Measurements from ENCODE around the gene DIPK1A.
A peak's percentile ranks its signal among the peaks of the same experiment; 100 is the strongest.
"Not testable (repeated sequence)": the region's sequence is repeated elsewhere in the genome, so short reads cannot be mapped to it uniquely, and the experiment has no call there.

DIPK1A gene

DNA sequence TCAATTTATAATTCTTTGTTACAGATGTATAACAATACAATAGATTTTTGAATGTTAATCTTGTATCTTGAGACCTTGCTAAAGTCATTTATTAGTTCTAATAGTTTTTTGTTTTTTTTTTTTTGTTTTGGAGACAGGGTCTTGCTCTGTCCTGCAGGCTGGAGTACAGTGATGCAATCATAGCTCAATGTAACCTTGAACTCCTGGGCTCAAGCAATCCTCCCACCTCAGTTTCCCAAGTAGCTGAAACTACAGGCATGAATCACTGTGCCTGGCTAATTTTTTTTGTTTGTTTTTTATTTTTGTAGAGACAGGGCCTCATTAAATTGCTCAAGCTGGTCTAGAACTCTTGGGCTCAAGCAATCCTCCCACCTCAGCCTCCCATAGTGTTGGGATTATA, 26.2 kb upstream of the DIPK1A start:
- no peak overlapping the region for H3K4me3 ChIP-seq (ENCODE audit: low read length)
- no peak for DNase-seq (ENCODE audit: low read depth, low spot score)

DNA sequence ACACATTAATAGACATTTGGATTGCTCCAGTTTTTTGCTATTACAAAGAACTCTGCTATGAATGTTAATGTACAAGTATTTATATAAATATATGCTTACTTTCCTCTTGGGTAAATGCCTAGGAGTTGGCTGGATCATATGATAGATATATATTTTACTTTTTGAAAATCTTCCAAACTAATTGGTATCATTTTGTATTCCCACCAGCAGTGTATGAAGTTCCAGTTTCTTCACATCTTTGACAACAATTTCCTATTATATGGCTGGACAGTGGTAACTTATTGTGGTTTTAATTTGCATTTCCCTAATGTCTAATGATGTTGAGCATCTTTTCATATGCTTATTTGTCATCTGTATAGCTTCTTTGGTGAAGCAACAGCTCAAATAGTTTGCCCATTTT, 23.8 kb upstream of the DIPK1A start:
- no peak for DNase-seq (ENCODE audit: low read depth, low spot score)
- H3K4me3 ChIP-seq (ENCODE audit: low read length) = no peak overlapping the region

DNA sequence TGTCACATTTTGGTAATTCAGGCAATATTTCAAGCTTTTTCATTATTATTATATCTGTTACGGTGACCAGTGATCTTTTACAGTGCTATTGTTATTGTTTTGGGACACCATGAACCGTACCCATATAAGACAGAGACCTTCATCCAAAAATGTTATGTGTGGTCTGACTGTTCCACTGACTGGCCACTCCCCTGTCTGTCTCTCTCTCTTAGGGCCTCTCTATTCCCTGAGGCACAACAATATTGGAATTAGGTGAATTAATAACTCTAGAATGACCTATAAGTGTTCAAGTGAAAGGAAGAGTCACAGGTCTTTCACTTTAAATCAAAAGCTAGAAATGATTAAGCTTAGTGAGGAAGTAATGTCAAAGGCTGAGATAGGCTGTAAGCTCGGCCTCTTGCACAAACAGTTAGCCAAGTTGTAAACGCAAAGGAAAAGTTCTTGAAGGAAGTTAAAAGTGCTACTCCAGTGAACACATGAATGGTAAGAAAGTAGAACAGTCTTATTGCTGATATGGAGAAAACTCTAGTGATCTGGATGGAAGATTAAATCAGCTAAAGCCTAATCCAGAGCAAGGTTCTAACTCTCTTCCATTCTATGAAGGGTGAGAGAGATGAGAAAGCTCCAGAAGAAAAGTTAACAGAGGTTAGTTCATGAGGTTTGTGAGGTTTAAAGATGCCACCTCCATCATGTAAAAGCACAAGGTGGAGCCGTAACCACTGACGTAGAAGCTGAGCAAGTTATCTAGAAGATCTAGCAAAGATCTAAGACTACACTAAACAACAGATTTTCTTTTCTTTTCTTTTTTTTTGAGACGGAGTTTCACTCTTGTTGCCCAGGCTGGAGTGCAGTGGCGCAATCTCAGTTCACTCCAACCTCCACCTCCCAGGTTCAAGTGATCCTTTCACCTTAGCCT, 19.7 kb upstream of the DIPK1A start:
- H3K4me3 ChIP-seq (ENCODE audit: low read length) = no peak overlapping the region
- peak; percentile 67 for DNase-seq (ENCODE audit: low read depth, low spot score)

DNA sequence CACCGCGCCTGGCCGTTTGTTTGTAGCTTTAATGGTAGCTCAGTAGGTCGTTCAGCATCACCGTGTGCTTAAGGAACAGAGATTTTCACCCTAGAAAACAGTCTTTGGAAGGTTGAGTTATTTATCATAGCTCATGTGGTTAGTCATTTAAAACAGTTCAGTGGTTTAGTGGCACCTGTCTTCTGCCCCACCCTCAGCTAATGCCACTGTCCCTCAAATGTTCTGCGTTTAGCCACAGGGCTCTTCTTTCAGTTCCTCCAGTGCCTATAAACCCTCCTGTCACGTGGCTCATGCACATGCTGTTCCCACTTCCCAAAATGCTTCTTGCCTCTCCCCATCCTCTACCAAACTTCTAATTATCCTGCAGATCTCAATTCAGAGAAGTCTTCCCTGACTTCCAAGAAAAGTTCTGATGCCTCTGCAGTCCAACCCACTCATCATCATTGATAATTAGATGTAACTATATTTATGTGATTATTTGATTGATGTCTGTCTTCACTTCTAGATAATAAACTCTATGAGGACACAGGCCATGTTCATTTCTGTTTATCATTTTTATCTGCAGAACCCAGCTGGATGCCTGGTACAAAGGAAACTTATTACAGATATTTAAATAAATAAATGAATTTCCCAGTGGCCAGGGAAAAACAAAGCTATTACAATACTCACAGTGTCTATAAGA, 14.4 kb upstream of the DIPK1A start:
- H3K4me3 ChIP-seq (ENCODE audit: low read length) = no peak overlapping the region
- DNase-seq (ENCODE audit: low read depth, low spot score) = no peak

DNA sequence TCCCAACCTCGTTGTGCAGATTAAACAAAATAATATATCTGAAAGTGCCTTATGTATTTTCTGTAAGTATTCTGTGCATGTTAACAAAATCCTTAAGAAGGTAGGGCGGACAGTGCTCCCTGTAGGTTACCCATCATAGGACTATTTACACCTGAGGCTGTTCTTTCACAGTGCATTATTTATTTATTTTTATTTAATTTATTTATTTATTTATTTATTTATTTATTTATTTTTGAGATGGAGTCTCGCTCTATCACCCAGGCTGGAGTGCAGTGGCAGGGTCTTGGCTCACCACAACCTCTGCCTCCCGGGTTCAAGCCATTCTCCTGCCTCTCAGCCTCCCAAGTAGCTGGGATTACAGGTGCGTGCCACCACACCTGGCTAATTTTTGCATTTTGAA, 12.8 kb upstream of the DIPK1A start:
- H3K4me3 ChIP-seq (ENCODE audit: low read length); DNase-seq (ENCODE audit: low read depth, low spot score): not testable (repeated sequence)

DNA sequence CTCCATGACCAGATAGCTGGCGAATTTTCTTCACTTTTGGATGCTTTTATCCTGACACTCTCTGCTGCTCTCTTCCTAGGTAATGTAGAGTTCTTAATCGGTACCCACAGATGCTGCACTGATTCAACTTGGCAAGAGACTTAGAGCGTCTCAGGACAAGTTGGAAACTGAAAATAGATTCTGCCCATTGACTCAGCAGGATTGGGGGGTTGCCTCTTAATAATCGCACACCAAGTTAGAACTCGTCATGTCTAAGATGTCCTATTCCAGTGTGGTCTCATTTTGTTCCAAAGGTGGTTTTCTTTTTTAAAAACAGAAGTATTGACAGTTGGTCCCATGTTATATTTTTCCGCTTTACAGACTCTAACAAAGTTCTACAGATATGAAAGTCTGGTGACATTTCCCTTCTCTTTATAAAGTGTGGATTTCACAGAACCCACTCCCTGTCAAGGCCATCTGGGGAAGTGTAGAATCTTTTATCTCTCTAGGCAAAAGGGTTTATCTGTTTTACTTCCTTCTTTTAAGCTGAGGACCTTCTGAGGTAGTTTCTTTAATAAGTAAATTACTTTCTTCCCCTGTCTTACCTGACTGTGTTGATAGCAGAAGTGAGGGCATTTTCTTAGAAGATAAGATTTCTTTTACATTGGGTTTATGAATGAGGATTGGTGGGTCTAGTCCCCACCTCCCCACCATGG, 12.1 kb upstream of the DIPK1A start:
- no peak overlapping the region for H3K4me3 ChIP-seq (ENCODE audit: low read length)
- no peak for DNase-seq (ENCODE audit: low read depth, low spot score)

DNA sequence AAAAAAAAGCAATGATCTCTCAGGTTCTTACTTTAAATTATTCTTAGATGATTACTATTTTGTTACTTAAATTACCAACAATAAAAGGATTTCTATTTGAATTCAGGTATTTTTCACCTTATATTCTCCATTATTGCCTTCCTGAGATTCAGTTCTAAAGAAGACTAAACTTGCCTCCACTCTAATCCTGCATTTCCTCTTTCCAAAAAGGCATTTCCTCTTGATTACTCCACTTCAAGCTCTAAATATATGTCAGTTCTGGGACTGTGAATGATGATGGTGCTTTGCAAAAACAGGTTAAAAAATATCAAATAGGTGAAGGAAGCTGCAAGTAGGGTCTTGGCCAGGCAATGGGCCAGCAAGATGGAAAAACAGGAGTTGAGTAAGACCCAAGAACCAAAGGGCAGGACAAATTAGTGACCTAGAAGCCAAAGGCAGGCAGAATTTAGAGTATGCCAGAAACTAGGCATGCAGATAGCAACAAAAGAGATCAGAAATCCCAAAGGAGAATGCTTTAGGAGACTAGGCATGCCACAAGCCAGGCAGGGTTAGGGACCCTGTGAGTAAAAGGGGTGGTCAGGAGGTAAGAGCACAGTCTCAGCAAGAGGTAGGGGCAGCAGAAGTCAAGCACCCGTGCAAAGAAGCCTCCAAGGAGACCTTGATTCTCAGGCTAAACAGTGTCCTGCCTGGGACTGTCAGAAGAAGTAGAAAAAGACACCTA, 11.3 kb upstream of the DIPK1A start:
- no peak for DNase-seq (ENCODE audit: low read depth, low spot score)

DNA sequence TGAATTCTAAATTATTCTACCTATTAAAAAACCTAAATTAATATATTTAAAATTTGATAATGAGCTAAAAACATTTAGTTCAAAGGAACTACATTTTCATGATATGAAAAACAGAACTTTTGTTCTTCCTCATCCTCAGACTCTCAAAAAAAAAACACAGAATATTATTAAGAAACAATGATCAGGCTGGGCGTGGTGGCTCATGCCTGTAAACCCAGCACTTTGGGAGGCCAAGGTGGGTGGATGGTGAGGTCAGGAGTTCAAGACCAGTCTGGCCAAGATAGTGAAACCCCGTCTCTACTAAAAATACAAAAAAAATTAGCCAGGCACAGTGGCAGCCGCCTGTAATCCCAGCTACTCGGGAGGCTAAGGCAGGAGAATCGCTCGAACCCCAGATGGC, 10.7 kb upstream of the DIPK1A start:
- H3K4me3 ChIP-seq (ENCODE audit: low read length) = not testable (repeated sequence)

More for the DNA sequence above, 11.3 kb upstream of the DIPK1A start:
- no peak overlapping the region for H3K4me3 ChIP-seq (ENCODE audit: low read length)

DNA sequence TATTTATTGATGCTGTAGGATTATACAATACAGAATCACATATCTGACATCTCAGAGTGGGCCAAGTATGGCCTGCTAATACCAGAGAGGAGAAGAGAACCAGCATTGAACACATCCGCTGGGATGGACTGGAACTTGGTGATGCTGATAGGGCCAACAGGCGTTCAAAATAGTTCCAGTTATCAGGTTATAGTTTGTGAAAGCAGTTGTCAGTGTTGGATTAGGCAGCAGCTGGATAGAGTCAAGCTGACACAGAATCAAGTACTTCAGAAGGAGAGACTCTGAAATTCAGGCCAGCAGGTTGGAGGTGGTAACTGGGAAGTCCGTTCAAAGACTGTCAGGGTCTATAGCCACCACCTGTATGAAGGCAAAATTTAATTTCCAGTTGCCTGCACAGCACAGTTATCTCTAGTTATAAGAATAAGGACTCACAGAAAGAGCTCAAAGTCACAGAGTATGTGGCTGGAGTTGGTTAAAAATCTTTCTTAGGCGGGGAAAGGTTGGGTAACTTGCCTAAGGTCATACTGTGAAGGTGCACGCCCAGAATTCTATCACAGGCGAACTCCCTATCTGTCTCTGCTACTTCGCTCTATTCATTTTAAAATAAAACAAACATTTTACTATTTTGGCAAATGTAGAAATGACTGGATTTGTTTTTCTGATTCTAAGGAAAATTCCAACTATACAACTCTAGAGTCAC, 9.9 kb upstream of the DIPK1A start:
- no peak overlapping the region for H3K4me3 ChIP-seq (ENCODE audit: low read length)
- DNase-seq (ENCODE audit: low read depth, low spot score) = no peak

More for the DNA sequence above, 10.7 kb upstream of the DIPK1A start:
- DNase-seq (ENCODE audit: low read depth, low spot score) = not testable (repeated sequence)

DNA sequence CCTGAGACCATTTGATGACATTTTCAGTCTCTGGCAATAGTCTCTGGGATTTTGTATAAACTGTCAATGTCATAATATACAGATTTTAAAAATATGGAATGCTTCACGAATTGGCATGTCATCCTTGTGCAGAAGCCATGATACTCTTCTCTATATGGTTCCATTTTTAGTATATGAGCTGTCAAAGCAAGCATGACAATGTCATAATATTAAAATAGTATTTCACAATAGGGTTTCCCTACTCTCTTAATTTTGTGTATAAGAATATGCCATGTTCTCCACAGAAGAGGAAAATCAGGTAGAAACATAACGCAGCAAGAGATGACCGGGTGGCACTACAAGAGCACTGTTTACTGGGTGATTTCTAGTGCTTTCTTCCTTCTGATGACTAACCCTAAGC, 8.3 kb upstream of the DIPK1A start:
- no peak overlapping the region for H3K4me3 ChIP-seq (ENCODE audit: low read length)
- no peak for DNase-seq (ENCODE audit: low read depth, low spot score)

DNA sequence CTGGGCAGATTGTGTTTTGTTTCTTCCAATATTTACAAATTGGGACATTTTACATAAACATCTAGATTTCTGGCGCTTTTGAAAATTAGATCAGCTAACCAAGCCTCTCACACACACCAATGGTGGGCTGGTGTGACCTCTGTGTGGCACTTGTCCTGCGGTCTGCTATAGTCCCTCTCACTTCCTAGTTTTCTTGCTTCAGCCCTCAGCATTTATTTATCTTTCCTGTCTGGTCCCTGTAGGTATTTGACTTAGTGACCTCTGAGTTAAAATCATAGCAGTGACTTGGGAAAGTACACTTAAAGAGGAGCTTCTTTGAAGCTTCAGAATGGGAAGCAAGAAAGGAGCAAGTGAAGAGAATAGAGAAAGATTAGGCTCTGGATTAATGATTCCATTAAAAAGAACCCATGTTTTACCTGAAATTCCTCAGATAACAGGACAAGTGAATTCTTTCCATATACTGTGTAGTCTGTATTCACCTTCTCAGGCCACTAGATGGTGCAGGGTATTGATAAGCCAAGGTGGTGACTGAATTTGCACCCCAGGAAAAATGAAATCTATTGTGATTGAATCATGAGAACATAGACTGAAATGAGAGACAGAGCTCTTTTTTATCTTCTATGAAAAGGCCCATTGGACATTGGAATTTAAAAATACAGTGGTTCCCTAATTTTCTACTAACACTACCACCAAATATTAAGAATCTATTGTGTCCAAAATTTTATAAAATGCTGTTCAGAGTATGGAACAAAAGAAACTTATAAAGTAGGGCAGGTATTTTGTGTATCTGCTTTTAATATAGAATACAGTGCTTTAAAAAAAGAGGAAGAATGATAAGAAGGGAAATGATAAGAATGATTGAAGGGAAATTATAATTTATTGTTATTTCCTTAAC, 7.1 kb upstream of the DIPK1A start:
- DNase-seq (ENCODE audit: low read depth, low spot score) = no peak
- no peak overlapping the region for H3K4me3 ChIP-seq (ENCODE audit: low read length)

DNA sequence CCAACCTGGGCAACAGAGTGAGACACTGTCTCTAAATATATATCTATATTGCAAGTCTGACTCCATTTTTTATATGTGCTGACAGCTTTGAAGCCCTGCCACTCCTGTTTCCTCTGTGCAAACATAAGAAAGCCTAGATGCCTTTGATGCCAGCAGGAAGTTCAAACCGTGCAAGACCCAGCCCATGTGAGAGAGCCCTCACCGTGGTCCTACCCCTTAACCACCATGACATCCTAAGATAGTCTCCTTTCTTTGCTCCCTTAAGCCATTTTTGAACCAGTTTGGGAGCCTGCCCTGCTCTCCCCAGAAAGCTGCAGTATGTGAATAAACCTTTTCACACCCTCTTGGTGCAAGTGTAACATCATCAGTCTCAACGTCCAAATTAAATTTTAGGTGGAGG, 3.7 kb upstream of the DIPK1A start:
- peak; percentile 95 for DNase-seq (ENCODE audit: low read depth, low spot score)
- H3K4me3 ChIP-seq (ENCODE audit: low read length) = no peak overlapping the region; the same call in 1 of the 2 replicates

DNA sequence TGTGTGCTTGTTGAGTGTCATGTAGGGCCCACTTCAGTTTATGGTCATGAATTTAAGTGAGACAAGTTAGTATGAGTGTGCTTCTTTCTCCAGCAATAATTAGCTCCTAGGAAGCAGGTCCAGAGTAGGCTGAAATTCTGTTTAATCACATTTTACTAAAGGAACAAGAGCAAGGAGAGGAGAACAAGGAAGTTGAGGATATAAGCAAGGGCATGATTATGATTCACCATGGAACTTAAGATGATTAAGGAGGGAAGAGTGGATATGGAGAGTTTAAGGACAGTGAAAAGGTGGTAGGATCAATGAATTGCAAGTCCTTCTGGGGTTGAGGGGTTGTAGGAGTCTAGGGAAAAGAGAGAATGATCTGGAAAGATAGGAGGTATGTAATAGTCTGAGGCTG, 3.1 kb upstream of the DIPK1A start:
- DNase-seq (ENCODE audit: low read depth, low spot score) = no peak
- no peak overlapping the region for H3K4me3 ChIP-seq (ENCODE audit: low read length)

DNA sequence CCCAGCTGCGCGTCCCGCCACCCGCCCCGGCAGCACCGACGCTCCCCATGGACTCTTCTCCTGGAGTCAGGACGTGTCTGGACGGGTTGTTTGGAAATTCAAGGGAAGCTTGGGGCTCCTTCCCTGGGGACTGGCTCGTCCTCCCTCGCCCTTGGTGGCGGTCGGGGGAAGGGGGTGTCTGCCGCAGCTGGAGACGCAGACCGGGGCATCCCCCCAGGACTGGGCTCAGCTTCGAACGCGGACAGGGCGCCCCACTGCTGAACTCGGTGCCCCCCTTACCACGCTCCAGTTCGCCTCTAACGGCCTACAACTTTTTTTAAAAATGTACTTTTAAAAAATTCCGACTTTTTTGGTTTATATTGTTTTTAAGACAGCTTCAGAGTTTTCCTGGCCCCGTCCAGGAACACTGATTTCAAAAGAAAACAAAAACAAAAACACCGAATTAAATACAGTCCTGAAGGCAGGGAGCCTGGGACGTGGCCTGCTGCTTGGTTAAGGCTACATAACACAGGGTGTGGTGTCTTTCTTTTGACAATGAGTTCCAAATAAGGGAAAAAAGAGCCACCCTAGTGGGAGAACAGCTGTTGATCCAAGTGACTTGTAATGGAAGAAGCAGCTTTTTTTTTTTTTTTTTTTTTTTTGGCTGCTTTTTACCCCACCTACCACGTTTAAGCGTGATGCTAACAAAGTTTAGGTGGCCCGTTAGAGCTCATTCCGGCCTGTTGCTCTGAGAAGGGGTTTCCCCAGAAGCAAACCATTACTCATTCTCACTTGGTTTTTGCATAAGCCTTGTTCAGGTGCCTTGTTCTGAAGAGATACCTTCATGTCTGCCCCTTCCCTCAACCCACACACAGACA, 862 bp upstream of the DIPK1A start:
- DNase-seq (ENCODE audit: low read depth, low spot score) = peak; percentile 85
- peak overlapping the region; percentile 67 for H3K4me3 ChIP-seq (ENCODE audit: low read length)

DNA sequence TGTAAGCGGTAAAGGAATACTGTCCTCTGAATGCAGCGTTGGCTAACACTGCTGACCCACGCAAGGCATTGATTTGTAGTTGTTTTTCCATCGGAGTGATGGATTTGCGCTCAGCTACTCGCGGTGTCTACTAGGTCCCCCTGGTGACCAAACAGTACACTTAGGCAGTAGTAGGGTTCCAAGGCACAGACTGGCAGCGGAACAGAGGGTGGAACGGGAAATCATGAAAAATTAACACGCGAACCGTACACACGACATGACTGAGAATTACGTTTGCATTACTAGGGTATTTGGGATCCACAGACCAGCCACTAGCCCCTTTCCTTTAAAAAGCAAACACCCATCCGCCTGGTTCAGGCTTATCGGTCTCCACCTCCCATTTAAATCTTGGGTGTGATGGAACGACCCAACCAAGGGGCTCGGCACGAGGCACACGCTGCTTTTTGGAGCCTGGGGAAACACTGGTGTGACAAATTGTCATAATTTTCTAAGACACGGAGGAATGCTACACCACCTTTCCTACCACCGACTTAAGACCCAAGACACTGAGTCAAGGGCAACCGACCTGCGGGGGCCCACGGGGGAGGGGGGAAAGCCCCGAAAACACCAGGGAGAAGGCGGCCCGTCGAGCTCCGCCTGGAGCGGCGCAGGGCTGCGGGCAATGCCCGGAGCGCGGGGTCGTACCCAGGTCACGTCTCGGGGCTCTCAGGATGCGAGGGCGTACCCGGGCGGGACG, 699 bp downstream of the DIPK1A start:
- peak; percentile 80 for DNase-seq (ENCODE audit: low read depth, low spot score)
- H3K4me3 ChIP-seq (ENCODE audit: low read length) = peak overlapping the region; percentile 67

All from Jurkat, Clone E6-1 (cell line).